Fibroblast of pulmonary artery (primary cell): ENCODE data around the gene NEK9.

Source experiments
- DNase-seq: peaks from one replicate; pipeline ENCODE4 v3.0.0-alpha.2; 2010; ENCODE audit warnings: low read depth
- H3K4me3 ChIP-seq: replicated peaks from 2 replicates; pipeline ENCODE4 v1.5.1; 2011; ENCODE audit warnings: low read depth, mild to moderate bottlenecking, control low read depth, low read length, moderate library complexity
- CTCF ChIP-seq: IDR thresholded peaks from 2 replicates; pipeline ENCODE4 v1.5.1; 2011; ENCODE audit warnings: mild to moderate bottlenecking, control low read depth, low read length, inconsistent platforms; ENCODE audit errors: missing control alignments

The NEK9 gene

GRCh38 chr14:75113932-75114539 is 12.8 kb downstream of the NEK9 start:
- no peak for TF ChIP-seq CTCF
- no peak for DNase-seq
- no peak overlapping the region for H3K4me3 ChIP-seq

- TF ChIP-seq CTCF, result no peak
- no peak overlapping the region for H3K4me3 ChIP-seq
- no peak for DNase-seq
These were observed 17.0 kb downstream of the NEK9 start for GRCh38 chr14:75109877-75110276.

- no peak overlapping the region for H3K4me3 ChIP-seq
- no peak for DNase-seq
- no peak for TF ChIP-seq CTCF
These were observed 19.7 kb downstream of the NEK9 start for GRCh38 chr14:75107186-75107585.

- no peak for DNase-seq
- no peak overlapping the region for H3K4me3 ChIP-seq
- TF ChIP-seq CTCF, result no peak
These were observed 25.4 kb downstream of the NEK9 start for GRCh38 chr14:75101491-75101890.

- no peak for TF ChIP-seq CTCF
- H3K4me3 ChIP-seq, result no peak overlapping the region
- DNase-seq, result no peak
These were observed 28.2 kb downstream of the NEK9 start for GRCh38 chr14:75098682-75099081.

- DNase-seq, result no peak
- no peak overlapping the region for H3K4me3 ChIP-seq
- no peak for TF ChIP-seq CTCF
These were observed 28.6 kb downstream of the NEK9 start for GRCh38 chr14:75098212-75098611.

- TF ChIP-seq CTCF, result no peak
- DNase-seq, result no peak
These were observed 29.9 kb downstream of the NEK9 start for GRCh38 chr14:75096959-75097358.

More at GRCh38 chr14:75096959-75097358, 29.9 kb downstream of the NEK9 start:
- H3K4me3 ChIP-seq, result no peak overlapping the region
